Gastroesophageal sphincter (tissue), 4 donors: ENCODE data around the gene ARAP1. TPM values are rescaled to one million over a fixed set of nuclear protein-coding genes. Genes with fewer than 3 reads are reported as not detected.

Source experiments
- ATAC-seq: fragments of 150-250 bp; one replicate; pipeline ENCODE4 v1.9.1; 2016; ENCODE audit warnings: mild to moderate bottlenecking, moderate library complexity
- H3K27ac ChIP-seq, 4 donors: fragments of 200-600 bp; sonication (generic) in 3 of 4; 1 replicate in 3 of 4; 2 replicates in 1 of 4; pipeline ENCODE4 v1.5.1; 2016 to 2019
- H3K27me3 ChIP-seq: fragments of 200-600 bp; sonication (generic); one replicate; pipeline ENCODE4 v1.5.1; 2019
- H3K36me3 ChIP-seq, 2 donors: fragments of 200-600 bp; sonication (generic); one replicate each; pipeline ENCODE4 v1.5.1; 2019; ENCODE audit warnings: control low read depth in 1 of 2
- H3K4me1 ChIP-seq, 3 donors: fragments of 200-600 bp; sonication (generic); 1 replicate in 2 of 3; 2 replicates in 1 of 3; pipeline ENCODE4 v1.5.1; 2016 to 2019; ENCODE audit warnings: control low read depth in 2 of 3
- H3K4me3 ChIP-seq, 2 donors: fragments of 200-600 bp; sonication (generic); one replicate each; pipeline ENCODE4 v1.5.1; 2019; ENCODE audit warnings: mild to moderate bottlenecking in 1 of 2, moderate library complexity in 1 of 2
- H3K9me3 ChIP-seq, 3 donors: fragments of 200-600 bp; sonication (generic); one replicate each; pipeline ENCODE4 v1.5.1; 2017 to 2019; ENCODE audit warnings: control low read depth in 2 of 3
- CTCF ChIP-seq, 4 experiments: fragments of 200-600 bp in 2 of 4; fragments of 450-650 bp in 2 of 4; sonication (generic) in 1 of 4; IDR thresholded peaks; one replicate each; pipeline ENCODE4 v1.5.1; 2017 to 2019; ENCODE audit warnings: antibody characterized with exemption in 4 of 4, mild to moderate bottlenecking in 2 of 4, moderate library complexity in 2 of 4
- EP300 ChIP-seq: sonication (generic); formaldehyde crosslinking; IDR thresholded peaks from one replicate; pipeline ENCODE4 v1.6.1; 2017; ENCODE audit warnings: antibody characterized with exemption, mild to moderate bottlenecking
- POLR2A ChIP-seq, 2 donors: fragments of 450-650 bp; IDR thresholded peaks; one replicate each; pipeline ENCODE4 v1.6.1; 2017; ENCODE audit warnings: antibody characterized with exemption in 2 of 2, mild to moderate bottlenecking in 2 of 2, moderate library complexity in 1 of 2
- POLR2AphosphoS5 ChIP-seq: sonication (generic); formaldehyde crosslinking; IDR thresholded peaks from one replicate; pipeline ENCODE4 v1.6.1; 2017; ENCODE audit warnings: antibody characterized with exemption
- WGBS, 2 donors: methylation state at CpG; one replicate each; pipeline ENCODE4 v1.1.5; 2018; ENCODE audit warnings: low coverage in 1 of 2; 5-methylcytosine and 5-hydroxymethylcytosine counted together
- total RNA-seq, 4 donors: library from RNA; depleted of rRNA; stranded (reverse); fragments of >200 nt; gene quantifications; one replicate each; pipeline ENCODE4 v1.1.0, GENCODE V29; 2016

Gene ARAP1
- total RNA-seq, 4 donors from 2014 or later, result 72.4 to 125 (median 95.1) TPM

GRCh38 chr11:72721276-72721675 lies 30.9 kb downstream of the ARAP1 start:
- Histone ChIP-seq H3K27me3 (no peaks in the 10 kb centered on the region), H3K9me3 (no peaks in the 10 kb centered on the region), H3K36me3 (peaks cover 0 to 19% of the 10 kb centered on the region in 2 donors), H3K4me1 (peaks cover 0 to 90% (median 42%) of the 10 kb centered on the region in 3 donors), H3K27ac (peak overlapping the region in 3 of 4 donors; percentile 82 to 96 (median 89)), H3K4me3 (peak overlapping the region; percentile 61 to 70)
- 5% methylated on average over 2 to 3 of the region's 3 CpGs for WGBS, 2 donors
- TF ChIP-seq CTCF (IDR thresholded peaks at IDR 0.05) (no peak), POLR2A (IDR thresholded peaks at IDR 0.05) (no peak), POLR2AphosphoS5 (no peak), EP300 (no peak)
- no peak for ATAC-seq

GRCh38 chr11:72720784-72721183 lies 31.4 kb downstream of the ARAP1 start:
- ATAC-seq, result no peak
- no peaks in the 10 kb centered on the region for H3K9me3 ChIP-seq
- H3K4me3 ChIP-seq, result peak overlapping the region; percentile 61 to 70
- H3K36me3 ChIP-seq, result peaks cover 0 to 15% of the 10 kb centered on the region in 2 donors
- TF ChIP-seq POLR2A (IDR thresholded peaks at IDR 0.05) (no peak), POLR2AphosphoS5 (no peak)
- no peaks in the 10 kb centered on the region for H3K27me3 ChIP-seq
- peak overlapping the region in 3 of 4 donors; percentile 82 to 96 (median 89) for H3K27ac ChIP-seq
- H3K4me1 ChIP-seq, result peaks cover 0 to 91% (median 42%) of the 10 kb centered on the region in 3 donors
- no CpG with 5 or more reads among the region's 4 CpGs for WGBS, 2 donors

GRCh38 chr11:72720047-72720446 lies 32.2 kb downstream of the ARAP1 start:
- no peaks in the 10 kb centered on the region for H3K9me3 ChIP-seq
- H3K27me3 ChIP-seq, result no peaks in the 10 kb centered on the region
- H3K27ac ChIP-seq, result peak overlapping the region in 3 of 4 donors; percentile 41 to 89 (median 82)
- TF ChIP-seq POLR2A (IDR thresholded peaks at IDR 0.05) (no peak), POLR2AphosphoS5 (no peak), CTCF (IDR thresholded peaks at IDR 0.05) (no peak), EP300 (no peak)
- H3K36me3 ChIP-seq, result peaks cover 0 to 15% of the 10 kb centered on the region in 2 donors
- H3K4me3 ChIP-seq, result peak overlapping the region in 1 of 2 donors; percentile 70
- peaks cover 0 to 91% (median 37%) of the 10 kb centered on the region in 3 donors for H3K4me1 ChIP-seq
- WGBS, 2 donors, result 80% methylated on average over 2 of the region's 3 CpGs; no CpG with 5 or more reads in 1 of the 2 donors
- no peak for ATAC-seq

- peaks cover 0 to 91% (median 37%) of the 10 kb centered on the region in 3 donors for H3K4me1 ChIP-seq
- WGBS, 2 donors, result 76 to 93% methylated on average over 3 to 4 of the region's 4 CpGs
- peak overlapping the region in 1 of 2 donors; percentile 70 for H3K4me3 ChIP-seq
These were observed 32.7 kb downstream of the ARAP1 start for GRCh38 chr11:72719551-72719950.

GRCh38 chr11:72719144-72719543 lies 33.1 kb downstream of the ARAP1 start:
- ATAC-seq, result no peak
- no peaks in the 10 kb centered on the region for H3K9me3 ChIP-seq
- H3K4me3 ChIP-seq, result peak overlapping the region in 1 of 2 donors; percentile 70
- no peaks in the 10 kb centered on the region for H3K27me3 ChIP-seq
- WGBS, 2 donors, result 0 to 15% methylated on average over 1 to 2 of the region's 2 CpGs
- H3K4me1 ChIP-seq, result peaks cover 0 to 93% (median 37%) of the 10 kb centered on the region in 3 donors
- TF ChIP-seq EP300 (no peak), CTCF (IDR thresholded peaks at IDR 0.05) (no peak)
- H3K27ac ChIP-seq, result peak overlapping the region in 3 of 4 donors; percentile 41 to 89 (median 82)
- H3K36me3 ChIP-seq, result peaks cover 0 to 15% of the 10 kb centered on the region in 2 donors

More at GRCh38 chr11:72719551-72719950, 32.7 kb downstream of the ARAP1 start:
- H3K27me3 ChIP-seq, result no peaks in the 10 kb centered on the region
- H3K36me3 ChIP-seq, result peaks cover 0 to 15% of the 10 kb centered on the region in 2 donors
- peak overlapping the region in 3 of 4 donors; percentile 41 to 89 (median 82) for H3K27ac ChIP-seq
- H3K9me3 ChIP-seq, result no peaks in the 10 kb centered on the region
- TF ChIP-seq EP300 (no peak), POLR2A (IDR thresholded peaks at IDR 0.05) (no peak), POLR2AphosphoS5 (no peak), CTCF (IDR thresholded peaks at IDR 0.05) (no peak)
- ATAC-seq, result no peak
